Left forelimb (tissue), 1 donor: ENCODE results near the gene EEF1AKMT4.
"Not testable (repeated sequence)": the region's sequence is repeated elsewhere in the genome, so short reads cannot be mapped to it uniquely, and the experiment has no call there.

ENCODE experiments used
- DNase-seq: peaks from one replicate; pipeline ENCODE4 v3.0.0-alpha.2; 2018; ENCODE audit warnings: low spot score

The EEF1AKMT4 gene

GRCh38 chr3:184260724-184261269 is 11.3 kb downstream of the EEF1AKMT4 start:
- no peak for DNase-seq

- DNase-seq = no peak
These were observed 11.9 kb downstream of the EEF1AKMT4 start, which contains the start of gene CAMK2N2 for GRCh38 chr3:184261270-184261853. TSS of gene CAMK2N2 (minus strand) at chr3:184261553. CDS start at chr3:184261285, 268 bp downstream.

GRCh38 chr3:184261854-184262763 is 12.6 kb downstream of the EEF1AKMT4 start:
- DNase-seq = no peak

- no peak for DNase-seq
These were observed 13.3 kb downstream of the EEF1AKMT4 start for GRCh38 chr3:184262764-184263179.

- not testable (repeated sequence) for DNase-seq
These were observed 17.8 kb downstream of the EEF1AKMT4 start for GRCh38 chr3:184267249-184267648.

- DNase-seq = no peak
These were observed 22.8 kb downstream of the EEF1AKMT4 start for GRCh38 chr3:184272269-184272668.

GRCh38 chr3:184275381-184275701 is 25.9 kb downstream of the EEF1AKMT4 start:
- DNase-seq = no peak

GRCh38 chr3:184275961-184276910 is 26.8 kb downstream of the EEF1AKMT4 start, which contains the start of gene ECE2:
TSS of gene ECE2 (plus strand) at chr3:184276022. CDS start at chr3:184276154, 132 bp downstream.
- no peak for DNase-seq

- DNase-seq = no peak
These were observed 27.9 kb downstream of the EEF1AKMT4 start for GRCh38 chr3:184277366-184277765.

- DNase-seq = no peak
These were observed 33.5 kb downstream of the EEF1AKMT4 start for GRCh38 chr3:184282941-184283340.

- DNase-seq = no peak
These were observed 34.2 kb downstream of the EEF1AKMT4 start for GRCh38 chr3:184283681-184284080.

- DNase-seq = peak; percentile 78
These were observed 35.2 kb downstream of the EEF1AKMT4 start for GRCh38 chr3:184284696-184285095.

GRCh38 chr3:184289426-184289938 is 40.0 kb downstream of the EEF1AKMT4 start:
- DNase-seq = no peak

GRCh38 chr3:184290331-184290730 is 40.9 kb downstream of the EEF1AKMT4 start:
- DNase-seq = no peak

- no peak for DNase-seq
These were observed 41.7 kb downstream of the EEF1AKMT4 start for GRCh38 chr3:184291044-184291737.

GRCh38 chr3:184291738-184292445 is 42.4 kb downstream of the EEF1AKMT4 start:
- no peak for DNase-seq

- DNase-seq = no peak
These were observed 46.3 kb downstream of the EEF1AKMT4 start for GRCh38 chr3:184295771-184296170.

GRCh38 chr3:184296616-184297015 is 47.1 kb downstream of the EEF1AKMT4 start:
- no peak for DNase-seq

- DNase-seq = peak; percentile 99
These were observed 49.5 kb downstream of the EEF1AKMT4 start, which contains the start of gene PSMD2 for GRCh38 chr3:184298759-184299487. TSS of gene PSMD2 (plus strand) at chr3:184299241. CDS start at chr3:184299267, 26 bp downstream.
